Activated naive CD4-positive, alpha-beta T cell treated with anti-CD3 and anti-CD28 coated beads, Interleukin-2, amount 50 U/mL, for 24 hours (primary cell): ENCODE results near the gene HSD11B2.
A peak's percentile ranks its signal among the peaks of the same experiment; 100 is the strongest.

Experiments
- H3K27ac Mint-ChIP-seq: one replicate; pipeline ENCODE4 v1.8.0; 2021; ENCODE audit warnings: mild to moderate bottlenecking, mixed read lengths
- H3K27me3 Mint-ChIP-seq: one replicate; pipeline ENCODE4 v1.8.0; 2021; ENCODE audit warnings: mixed read lengths
- H3K36me3 Mint-ChIP-seq: one replicate; pipeline ENCODE4 v1.8.0; 2021; ENCODE audit warnings: mixed read lengths
- H3K4me1 Mint-ChIP-seq: one replicate; pipeline ENCODE4 v1.8.0; 2021; ENCODE audit warnings: mixed read lengths
- H3K4me3 Mint-ChIP-seq: one replicate; pipeline ENCODE4 v1.8.0; 2021; ENCODE audit warnings: mild to moderate bottlenecking, mixed read lengths
- H3K9me3 Mint-ChIP-seq: one replicate; pipeline ENCODE4 v1.8.0; 2021; ENCODE audit warnings: mixed read lengths

The HSD11B2 gene

GRCh38 chr16:67421030-67421429, 9.9 kb upstream of the HSD11B2 start:
- no peak overlapping the region for H3K4me3 Mint-ChIP-seq
- no peaks in the 10 kb centered on the region for H3K36me3 Mint-ChIP-seq
- H3K27me3 Mint-ChIP-seq = peaks cover 21% of the 10 kb centered on the region
- H3K27ac Mint-ChIP-seq = no peak overlapping the region
- no peaks in the 10 kb centered on the region for H3K9me3 Mint-ChIP-seq
- H3K4me1 Mint-ChIP-seq = peaks cover 5% of the 10 kb centered on the region

- H3K4me3 Mint-ChIP-seq = no peak overlapping the region
- peaks cover 15% of the 10 kb centered on the region for H3K27me3 Mint-ChIP-seq
- no peaks in the 10 kb centered on the region for H3K9me3 Mint-ChIP-seq
- no peaks in the 10 kb centered on the region for H3K4me1 Mint-ChIP-seq
- H3K36me3 Mint-ChIP-seq = no peaks in the 10 kb centered on the region
- no peak overlapping the region for H3K27ac Mint-ChIP-seq
These were observed 7.9 kb upstream of the HSD11B2 start for GRCh38 chr16:67423015-67423414.

DNA sequence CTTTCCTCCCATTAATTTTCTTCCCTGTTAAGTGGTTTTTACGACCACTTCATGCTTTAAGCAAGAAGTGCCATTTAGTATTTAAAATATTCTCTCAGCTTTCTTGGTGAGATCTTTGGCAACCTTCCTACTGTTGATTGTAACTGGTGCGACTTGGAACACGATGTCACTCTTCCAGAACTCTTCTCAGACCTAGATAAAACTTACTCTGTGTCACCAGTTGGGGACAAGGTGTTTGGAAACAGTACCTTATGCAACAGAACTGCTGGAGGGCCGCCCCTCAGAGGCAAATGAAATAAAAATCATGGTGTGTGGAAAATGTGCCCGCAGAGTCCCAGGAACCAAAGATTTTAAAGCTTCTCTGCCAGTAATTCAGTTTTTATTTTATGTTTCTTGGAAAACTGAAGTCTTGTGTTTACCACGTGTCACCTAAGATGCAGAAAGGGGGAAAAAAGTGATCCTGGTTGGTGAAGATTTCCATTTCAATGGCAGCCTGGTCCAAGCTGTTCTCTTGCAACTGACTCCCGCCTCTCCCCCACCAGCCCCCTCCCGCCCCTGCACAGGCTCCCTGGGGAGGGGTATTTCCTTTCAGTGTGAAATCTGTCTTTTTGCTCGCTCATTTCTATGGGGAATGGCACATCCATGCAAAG, 7.2 kb upstream of the HSD11B2 start:
- H3K4me3 Mint-ChIP-seq = no peak overlapping the region
- H3K27me3 Mint-ChIP-seq = peaks cover 17% of the 10 kb centered on the region
- H3K4me1 Mint-ChIP-seq = no peaks in the 10 kb centered on the region
- no peaks in the 10 kb centered on the region for H3K36me3 Mint-ChIP-seq
- no peak overlapping the region for H3K27ac Mint-ChIP-seq
- H3K9me3 Mint-ChIP-seq = no peaks in the 10 kb centered on the region

GRCh38 chr16:67424261-67424615, 6.7 kb upstream of the HSD11B2 start:
- H3K27ac Mint-ChIP-seq = no peak overlapping the region
- H3K4me1 Mint-ChIP-seq = no peaks in the 10 kb centered on the region
- no peaks in the 10 kb centered on the region for H3K9me3 Mint-ChIP-seq
- peaks cover 22% of the 10 kb centered on the region for H3K27me3 Mint-ChIP-seq
- H3K4me3 Mint-ChIP-seq = no peak overlapping the region
- H3K36me3 Mint-ChIP-seq = no peaks in the 10 kb centered on the region

DNA sequence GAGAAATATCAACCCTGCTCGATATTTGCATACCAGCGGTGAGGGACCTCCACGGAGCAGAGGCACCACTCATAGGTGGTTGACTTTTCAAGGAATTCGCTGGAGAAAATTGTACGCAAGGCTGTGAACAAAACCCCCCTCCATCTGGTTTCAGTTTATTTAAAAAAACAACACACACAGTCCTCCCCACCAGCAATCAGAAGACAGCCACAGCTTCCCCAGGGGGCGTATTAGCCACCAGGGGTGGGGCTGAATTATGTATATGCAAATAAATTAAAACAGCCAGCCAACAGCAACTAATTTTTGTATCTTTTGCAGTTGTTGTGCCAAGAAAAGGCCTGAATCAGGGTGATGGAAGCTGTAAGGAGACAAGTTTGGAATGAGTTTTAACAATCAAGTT, 5.9 kb upstream of the HSD11B2 start:
- no peak overlapping the region for H3K4me3 Mint-ChIP-seq
- H3K9me3 Mint-ChIP-seq = no peaks in the 10 kb centered on the region
- no peaks in the 10 kb centered on the region for H3K4me1 Mint-ChIP-seq
- H3K27me3 Mint-ChIP-seq = peaks cover 22% of the 10 kb centered on the region
- peak overlapping the region; percentile 17 for H3K27ac Mint-ChIP-seq
- H3K36me3 Mint-ChIP-seq = no peaks in the 10 kb centered on the region

DNA sequence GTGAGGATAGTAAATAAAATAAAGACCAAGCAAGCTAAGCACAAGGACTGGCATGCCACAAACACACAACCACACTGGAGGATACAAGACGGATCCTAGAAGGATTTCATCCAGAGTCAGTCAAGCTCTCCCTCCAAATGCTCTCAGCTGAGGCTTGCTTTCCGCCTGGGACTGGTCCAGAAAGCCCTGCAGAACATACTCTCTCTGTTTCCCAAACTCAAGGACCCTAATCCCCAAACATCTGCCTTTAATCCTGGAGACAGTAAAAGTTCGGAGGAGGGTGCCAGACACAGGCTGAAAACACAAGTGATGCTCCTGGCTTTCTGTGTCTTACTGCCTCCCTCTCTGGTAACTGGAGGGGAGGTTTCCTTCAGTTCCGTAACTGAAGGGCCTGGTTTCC, 5.3 kb upstream of the HSD11B2 start:
- Mint-ChIP-seq H3K36me3 (no peaks in the 10 kb centered on the region), H3K27me3 (peaks cover 24% of the 10 kb centered on the region), H3K27ac (no peak overlapping the region), H3K4me3 (no peak overlapping the region), H3K9me3 (no peaks in the 10 kb centered on the region), H3K4me1 (peaks cover 3% of the 10 kb centered on the region)

GRCh38 chr16:67426022-67426421, 4.9 kb upstream of the HSD11B2 start:
- H3K4me1 Mint-ChIP-seq = peaks cover 3% of the 10 kb centered on the region
- H3K9me3 Mint-ChIP-seq = no peaks in the 10 kb centered on the region
- H3K4me3 Mint-ChIP-seq = no peak overlapping the region
- H3K27ac Mint-ChIP-seq = no peak overlapping the region
- no peaks in the 10 kb centered on the region for H3K36me3 Mint-ChIP-seq
- H3K27me3 Mint-ChIP-seq = peaks cover 24% of the 10 kb centered on the region

- H3K4me3 Mint-ChIP-seq = no peak overlapping the region
- peaks cover 24% of the 10 kb centered on the region for H3K27me3 Mint-ChIP-seq
- no peaks in the 10 kb centered on the region for H3K9me3 Mint-ChIP-seq
- peaks cover 3% of the 10 kb centered on the region for H3K4me1 Mint-ChIP-seq
- H3K27ac Mint-ChIP-seq = peak overlapping the region; percentile 60
- no peaks in the 10 kb centered on the region for H3K36me3 Mint-ChIP-seq
These were observed 4.0 kb upstream of the HSD11B2 start for GRCh38 chr16:67426950-67427349.

GRCh38 chr16:67428146-67428731, 2.7 kb upstream of the HSD11B2 start:
- H3K36me3 Mint-ChIP-seq = no peaks in the 10 kb centered on the region
- H3K9me3 Mint-ChIP-seq = no peaks in the 10 kb centered on the region
- H3K4me3 Mint-ChIP-seq = no peak overlapping the region
- no peak overlapping the region for H3K27ac Mint-ChIP-seq
- H3K27me3 Mint-ChIP-seq = peaks cover 27% of the 10 kb centered on the region
- peaks cover 3% of the 10 kb centered on the region for H3K4me1 Mint-ChIP-seq

GRCh38 chr16:67429053-67429798, 1.7 kb upstream of the HSD11B2 start:
- Mint-ChIP-seq H3K9me3 (no peaks in the 10 kb centered on the region), H3K27ac (peak overlapping the region; percentile 57), H3K4me3 (peak overlapping the region; percentile 61), H3K27me3 (peaks cover 27% of the 10 kb centered on the region), H3K4me1 (peaks cover 3% of the 10 kb centered on the region), H3K36me3 (no peaks in the 10 kb centered on the region)

DNA sequence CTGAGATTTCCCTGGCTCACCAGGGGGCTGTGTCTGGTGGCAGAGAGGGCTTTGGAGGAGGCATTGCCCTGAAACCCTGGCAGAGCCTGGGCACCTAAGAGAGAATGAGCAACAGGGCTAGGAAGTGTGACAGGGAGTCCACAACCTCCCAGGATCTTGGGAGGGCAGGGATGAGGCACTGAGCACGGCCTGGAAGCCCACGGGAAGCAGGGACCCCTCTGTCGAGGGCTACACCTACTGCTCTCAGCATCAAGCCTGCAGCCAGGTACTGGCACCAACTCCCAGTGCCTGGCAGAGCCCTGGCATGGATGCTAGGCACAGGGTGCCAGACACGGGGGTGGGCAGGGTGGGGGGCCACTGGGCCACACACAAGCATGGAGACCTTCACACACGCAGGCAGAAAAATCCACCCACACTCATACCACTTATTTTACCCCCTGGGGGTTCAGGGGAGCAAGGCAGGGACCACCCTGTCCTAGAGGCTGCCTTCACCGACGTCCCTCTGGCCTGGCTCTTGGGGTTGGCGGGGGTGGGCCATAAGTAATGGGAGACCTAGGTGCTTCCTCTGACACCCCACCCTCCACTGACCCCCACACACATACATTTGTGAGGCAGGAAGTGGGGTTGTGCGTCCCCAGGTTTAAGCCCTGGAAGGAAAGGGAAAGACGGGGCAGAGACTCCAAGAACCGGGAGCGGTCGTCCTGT, 970 bp upstream of the HSD11B2 start:
- no peaks in the 10 kb centered on the region for H3K9me3 Mint-ChIP-seq
- H3K4me3 Mint-ChIP-seq = peak overlapping the region; percentile 81
- H3K4me1 Mint-ChIP-seq = peaks cover 3% of the 10 kb centered on the region
- H3K27me3 Mint-ChIP-seq = peaks cover 27% of the 10 kb centered on the region
- H3K36me3 Mint-ChIP-seq = no peaks in the 10 kb centered on the region
- peak overlapping the region; percentile 23 for H3K27ac Mint-ChIP-seq

DNA sequence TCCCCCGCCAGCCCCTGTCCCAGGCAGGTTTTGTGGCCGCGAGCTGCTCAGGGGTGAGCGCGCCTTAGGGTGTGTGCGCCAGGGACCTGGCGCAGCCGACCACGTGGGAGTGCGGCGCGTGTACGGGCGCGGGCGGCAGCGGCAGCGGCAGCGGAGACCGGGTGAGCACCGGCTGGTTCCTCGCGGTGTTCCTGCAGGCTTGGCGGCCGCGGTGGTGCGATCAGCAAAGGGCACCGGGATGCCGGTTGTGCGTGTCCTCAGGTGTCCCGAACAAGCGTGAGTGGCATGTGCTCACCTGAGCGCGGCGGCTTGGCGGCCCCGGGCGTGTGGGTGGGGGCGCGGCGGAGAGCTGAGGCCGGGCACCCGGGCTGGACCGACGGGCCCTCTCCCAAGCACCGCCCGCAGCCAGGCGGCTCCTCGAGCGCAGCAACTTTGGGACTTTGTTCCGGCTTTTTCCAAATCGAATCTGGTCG, 381 bp upstream of the HSD11B2 start:
- no peaks in the 10 kb centered on the region for H3K36me3 Mint-ChIP-seq
- peaks cover 23% of the 10 kb centered on the region for H3K27me3 Mint-ChIP-seq
- H3K4me1 Mint-ChIP-seq = peaks cover 3% of the 10 kb centered on the region
- H3K27ac Mint-ChIP-seq = no peak overlapping the region
- peak overlapping the region; percentile 81 for H3K4me3 Mint-ChIP-seq
- H3K9me3 Mint-ChIP-seq = no peaks in the 10 kb centered on the region

DNA sequence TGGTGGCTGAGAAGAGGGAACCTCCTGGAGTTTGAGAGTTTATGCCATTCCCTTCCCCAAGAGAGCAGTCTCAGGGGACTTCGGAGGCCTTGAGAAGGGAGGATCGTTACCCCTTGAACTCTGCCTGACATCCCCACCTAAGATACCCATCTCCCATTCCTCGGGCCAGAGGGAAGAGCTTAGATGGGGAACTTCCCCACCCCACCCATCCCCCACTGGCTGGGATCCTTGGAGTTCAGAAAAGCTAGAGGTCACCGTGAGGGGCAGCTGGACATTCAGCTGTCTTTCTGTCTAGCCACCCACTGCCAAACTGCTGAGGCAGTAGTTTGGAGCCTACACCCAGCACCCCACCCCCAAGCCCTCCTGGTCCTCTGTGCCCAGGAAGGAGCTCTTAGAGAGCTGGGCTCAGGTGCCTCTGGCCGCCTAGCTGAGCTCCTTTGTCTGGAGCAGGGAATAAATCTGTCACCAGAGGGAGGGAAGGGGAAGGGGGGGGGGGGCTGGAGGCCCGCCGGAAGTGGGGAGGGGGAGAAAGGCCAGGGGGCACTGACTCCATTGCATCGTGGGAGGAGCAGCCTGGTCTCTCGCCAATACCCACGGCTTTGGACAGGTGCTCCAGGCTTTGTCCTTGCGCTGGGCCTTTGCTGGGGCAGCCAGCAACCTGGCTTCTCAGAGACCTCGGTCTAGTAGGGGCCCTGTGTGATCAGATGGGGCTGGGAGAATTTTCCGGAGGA, 1.0 kb downstream of the HSD11B2 start:
- Mint-ChIP-seq H3K4me3 (peak overlapping the region; percentile 62), H3K4me1 (peaks cover 3% of the 10 kb centered on the region), H3K36me3 (no peaks in the 10 kb centered on the region), H3K27me3 (peaks cover 21% of the 10 kb centered on the region), H3K27ac (no peak overlapping the region), H3K9me3 (no peaks in the 10 kb centered on the region)

GRCh38 chr16:67432506-67432890, 1.6 kb downstream of the HSD11B2 start:
- peaks cover 18% of the 10 kb centered on the region for H3K27me3 Mint-ChIP-seq
- H3K4me3 Mint-ChIP-seq = peak overlapping the region; percentile 58
- H3K27ac Mint-ChIP-seq = no peak overlapping the region
- H3K9me3 Mint-ChIP-seq = no peaks in the 10 kb centered on the region
- H3K36me3 Mint-ChIP-seq = no peaks in the 10 kb centered on the region
- H3K4me1 Mint-ChIP-seq = peaks cover 3% of the 10 kb centered on the region

GRCh38 chr16:67433131-67433719, 2.3 kb downstream of the HSD11B2 start:
- Mint-ChIP-seq H3K27me3 (peaks cover 17% of the 10 kb centered on the region), H3K27ac (no peak overlapping the region), H3K4me1 (peaks cover 3% of the 10 kb centered on the region), H3K4me3 (no peak overlapping the region), H3K9me3 (no peaks in the 10 kb centered on the region), H3K36me3 (no peaks in the 10 kb centered on the region)
